ENCODE data around the gene NTHL1. TPM values are rescaled to one million over a fixed set of nuclear protein-coding genes. Genes with fewer than 3 reads are reported as not detected.
A peak's percentile ranks its signal among the peaks of the same experiment; 100 is the strongest.

NTHL1 gene
- total RNA-seq, 6 donors from 2014 or later = 17.8 to 43.6 (median 28.8) TPM

DNA sequence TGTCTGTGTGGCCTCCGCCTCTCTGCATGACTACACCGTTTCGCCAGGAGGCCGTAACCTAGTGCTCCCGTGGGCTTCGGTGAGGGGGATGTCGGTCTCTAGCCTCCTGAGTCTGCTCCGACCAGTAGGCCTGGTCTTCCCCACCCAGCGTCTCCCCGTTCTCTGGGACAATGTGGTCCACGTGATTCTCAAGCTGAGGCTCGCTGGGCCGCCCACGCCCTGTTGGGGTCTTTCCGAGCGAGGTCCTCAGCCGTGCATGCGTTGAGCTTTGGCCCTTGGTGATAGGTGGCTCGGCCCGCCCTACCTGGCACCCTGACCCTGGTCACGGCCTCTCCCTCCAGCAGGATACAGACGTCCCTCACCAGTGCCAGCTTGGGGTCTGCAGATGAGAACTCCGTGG lies 31.1 kb upstream of the NTHL1 start:
- Histone ChIP-seq H3K27ac (no peak overlapping the region), H3K4me3 (no peak overlapping the region), H3K36me3 (peaks cover 3 to 97% (median 83%) of the 10 kb centered on the region in 4 donors), H3K9me3 (no peaks in the 10 kb centered on the region), H3K27me3 (no peaks in the 10 kb centered on the region), H3K4me1 (peaks cover 18 to 27% (median 23%) of the 10 kb centered on the region in 4 donors)
- DNase-seq (peak in 1 of 2 donors; percentile 72), ATAC-seq (ENCODE audit: low FRiP score in 2 of 2) (no peak)
- 87 to 96% methylated on average over 10 to 23 of the region's 23 CpGs for WGBS, 2 donors
- TF ChIP-seq EP300 (IDR thresholded peaks at IDR 0.05) (no peak), POLR2A (IDR thresholded peaks at IDR 0.05) (no peak), POLR2AphosphoS5 (IDR thresholded peaks at IDR 0.05) (no peak)
- TF ChIP-seq, protein P1, sequence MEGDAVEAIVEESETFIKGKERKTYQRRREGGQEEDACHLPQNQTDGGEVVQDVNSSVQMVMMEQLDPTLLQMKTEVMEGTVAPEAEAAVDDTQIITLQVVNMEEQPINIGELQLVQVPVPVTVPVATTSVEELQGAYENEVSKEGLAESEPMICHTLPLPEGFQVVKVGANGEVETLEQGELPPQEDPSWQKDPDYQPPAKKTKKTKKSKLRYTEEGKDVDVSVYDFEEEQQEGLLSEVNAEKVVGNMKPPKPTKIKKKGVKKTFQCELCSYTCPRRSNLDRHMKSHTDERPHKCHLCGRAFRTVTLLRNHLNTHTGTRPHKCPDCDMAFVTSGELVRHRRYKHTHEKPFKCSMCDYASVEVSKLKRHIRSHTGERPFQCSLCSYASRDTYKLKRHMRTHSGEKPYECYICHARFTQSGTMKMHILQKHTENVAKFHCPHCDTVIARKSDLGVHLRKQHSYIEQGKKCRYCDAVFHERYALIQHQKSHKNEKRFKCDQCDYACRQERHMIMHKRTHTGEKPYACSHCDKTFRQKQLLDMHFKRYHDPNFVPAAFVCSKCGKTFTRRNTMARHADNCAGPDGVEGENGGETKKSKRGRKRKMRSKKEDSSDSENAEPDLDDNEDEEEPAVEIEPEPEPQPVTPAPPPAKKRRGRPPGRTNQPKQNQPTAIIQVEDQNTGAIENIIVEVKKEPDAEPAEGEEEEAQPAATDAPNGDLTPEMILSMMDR (IDR thresholded peaks at IDR 0.05) = no peak

DNA sequence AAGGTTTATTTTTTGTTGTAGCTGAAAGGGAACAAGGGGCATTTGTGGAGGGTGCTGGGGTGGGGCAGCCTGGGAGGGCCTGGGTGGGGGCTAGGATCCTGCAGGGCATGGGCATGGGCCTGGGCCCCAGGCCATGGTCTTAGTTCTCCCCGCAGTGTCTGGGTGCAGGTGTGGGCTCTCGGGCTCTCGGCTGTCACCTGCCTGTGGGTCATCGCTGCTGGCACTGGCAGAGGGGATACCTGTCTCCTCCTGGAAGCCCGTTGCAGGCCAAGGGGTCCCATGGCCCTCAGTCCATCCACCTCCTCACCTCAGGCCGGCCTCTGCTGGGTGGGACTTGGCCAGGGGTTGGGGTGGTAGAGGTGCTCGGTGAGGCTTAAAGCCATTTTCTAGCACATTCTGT lies 30.5 kb upstream of the NTHL1 start:
- Histone ChIP-seq H3K4me3 (no peak overlapping the region), H3K27me3 (no peaks in the 10 kb centered on the region), H3K36me3 (peaks cover 3 to 99% (median 85%) of the 10 kb centered on the region in 4 donors), H3K27ac (no peak overlapping the region), H3K9me3 (no peaks in the 10 kb centered on the region), H3K4me1 (peaks cover 12 to 22% (median 18%) of the 10 kb centered on the region in 4 donors)
- TF ChIP-seq, protein P1 (IDR thresholded peaks at IDR 0.05) = no peak
- TF ChIP-seq POLR2AphosphoS5 (IDR thresholded peaks at IDR 0.05) (no peak), EP300 (IDR thresholded peaks at IDR 0.05) (no peak), POLR2A (IDR thresholded peaks at IDR 0.05) (no peak)
- ATAC-seq (ENCODE audit: low FRiP score in 2 of 2) (no peak), DNase-seq (peak in 1 of 2 donors; percentile 47)
- 90 to 97% methylated on average over 2 to 6 of the region's 7 CpGs for WGBS, 2 donors

DNA sequence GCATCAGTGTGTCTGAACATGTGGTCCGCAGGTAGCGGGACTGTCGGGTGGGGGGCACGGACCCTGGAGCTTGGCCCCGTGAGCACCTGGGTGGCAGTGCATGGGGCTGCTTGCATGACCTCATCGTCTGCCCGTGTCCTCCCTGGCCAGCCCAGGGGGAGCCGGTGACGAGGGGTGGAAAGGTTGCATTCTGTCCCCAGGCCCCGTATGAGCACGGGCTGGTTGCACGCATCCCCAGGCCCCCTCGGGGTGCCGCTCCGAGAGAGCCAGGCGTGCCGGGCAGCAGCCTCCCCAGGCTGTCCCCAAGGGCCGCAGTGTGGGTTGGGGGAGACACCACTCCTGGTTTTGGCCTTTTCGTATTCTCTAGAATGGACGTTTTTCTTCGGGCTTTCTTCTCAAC lies 30.1 kb upstream of the NTHL1 start:
- TF ChIP-seq POLR2AphosphoS5 (IDR thresholded peaks at IDR 0.05) (no peak), EP300 (IDR thresholded peaks at IDR 0.05) (no peak), POLR2A (IDR thresholded peaks at IDR 0.05) (no peak)
- TF ChIP-seq, protein P1 (IDR thresholded peaks at IDR 0.05) = no peak
- ATAC-seq (ENCODE audit: low FRiP score in 2 of 2) (no peak), DNase-seq (peak in 1 of 2 donors; percentile 71)
- H3K36me3 ChIP-seq = peaks cover 6 to 99% (median 87%) of the 10 kb centered on the region in 4 donors
- no peaks in the 10 kb centered on the region for H3K27me3 ChIP-seq
- no peak overlapping the region for H3K27ac ChIP-seq
- 94 to 95% methylated on average over 8 to 21 of the region's 21 CpGs for WGBS, 2 donors
- H3K4me1 ChIP-seq = peaks cover 8 to 18% (median 14%) of the 10 kb centered on the region in 4 donors
- H3K9me3 ChIP-seq = no peaks in the 10 kb centered on the region
- H3K4me3 ChIP-seq = no peak overlapping the region

DNA sequence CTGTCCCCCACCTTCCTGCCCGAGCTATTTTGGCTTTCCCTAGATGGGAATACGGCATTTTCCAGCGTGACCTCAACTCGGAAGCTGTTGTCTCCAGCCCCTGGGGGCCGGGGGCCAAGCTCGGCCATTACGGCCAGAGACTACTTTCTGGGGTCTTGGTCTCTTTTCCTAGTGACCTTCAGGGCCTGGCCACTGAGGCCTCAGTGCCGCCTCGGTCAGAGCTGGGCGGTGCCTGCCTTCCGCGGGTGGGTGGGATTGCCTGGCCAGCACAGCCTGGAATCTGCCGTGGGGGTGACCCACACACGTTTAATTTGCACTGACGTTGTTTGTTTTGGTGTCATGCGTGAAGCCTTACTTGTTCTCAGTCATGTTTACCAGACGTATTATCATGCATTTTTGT lies 29.4 kb upstream of the NTHL1 start:
- peaks cover 7 to 99% (median 86%) of the 10 kb centered on the region in 4 donors for H3K36me3 ChIP-seq
- WGBS, 2 donors = 93 to 95% methylated on average over 17 of the region's 17 CpGs
- H3K4me1 ChIP-seq = peaks cover 2 to 11% (median 7%) of the 10 kb centered on the region in 4 donors
- TF ChIP-seq, protein P1 (IDR thresholded peaks at IDR 0.05) = no peak
- TF ChIP-seq POLR2A (IDR thresholded peaks at IDR 0.05) (no peak), EP300 (IDR thresholded peaks at IDR 0.05) (no peak), POLR2AphosphoS5 (IDR thresholded peaks at IDR 0.05) (no peak)
- no peak overlapping the region for H3K4me3 ChIP-seq
- no peaks in the 10 kb centered on the region for H3K9me3 ChIP-seq
- no peak overlapping the region for H3K27ac ChIP-seq
- no peaks in the 10 kb centered on the region for H3K27me3 ChIP-seq
- DNase-seq (peak in 1 of 2 donors; percentile 64), ATAC-seq (ENCODE audit: low FRiP score in 2 of 2) (no peak)
